GM23248 (cell line): ENCODE data around the gene FMNL3. TPM values are rescaled to one million over a fixed set of nuclear protein-coding genes. Genes with fewer than 3 reads are reported as not detected.
"Not testable (repeated sequence)": the region's sequence is repeated elsewhere in the genome, so short reads cannot be mapped to it uniquely, and the experiment has no call there.

Source experiments
- DNase-seq: peaks from one replicate; pipeline ENCODE4 v3.0.0-alpha.2; 2015
- H2AFZ ChIP-seq: fragments of 200-600 bp; sonication (generic); 2 replicates; pipeline ENCODE4 v1.6.1; 2016; ENCODE audit warnings: antibody characterized with exemption
- H3F3A ChIP-seq: fragments of 200-600 bp; sonication (generic); 2 replicates; pipeline ENCODE4 v1.6.1; 2016; ENCODE audit warnings: mild to moderate bottlenecking, antibody characterized with exemption, mixed run types; ENCODE audit not compliant: insufficient read depth
- H3K27ac ChIP-seq: fragments of 200-600 bp; sonication (generic); 2 replicates; pipeline ENCODE4 v1.5.1; 2016; ENCODE audit warnings: mild to moderate bottlenecking
- H3K27me3 ChIP-seq: fragments of 200-600 bp; sonication (generic); replicated peaks from 2 replicates; pipeline ENCODE4 v1.6.1; 2016; ENCODE audit warnings: mild to moderate bottlenecking; ENCODE audit not compliant: insufficient read depth
- H3K36me3 ChIP-seq: fragments of 200-600 bp; sonication (generic); 2 replicates; pipeline ENCODE4 v1.6.1; 2016; ENCODE audit warnings: low read depth, mild to moderate bottlenecking
- H3K4me1 ChIP-seq: fragments of 200-600 bp; sonication (generic); 2 replicates; pipeline ENCODE4 v1.6.1; 2016; ENCODE audit warnings: mild to moderate bottlenecking; ENCODE audit not compliant: insufficient read depth
- H3K4me2 ChIP-seq: fragments of 200-600 bp; sonication (generic); one replicate; pipeline ENCODE4 v1.6.1; 2016; ENCODE audit warnings: mild to moderate bottlenecking; ENCODE audit not compliant: unreplicated experiment
- H3K4me3 ChIP-seq: fragments of 200-600 bp; sonication (generic); 2 replicates; pipeline ENCODE4 v1.5.1; 2016; ENCODE audit warnings: mild to moderate bottlenecking
- H3K79me2 ChIP-seq: fragments of 200-600 bp; sonication (generic); 2 replicates; pipeline ENCODE4 v1.6.1; 2016; ENCODE audit warnings: mild to moderate bottlenecking; ENCODE audit not compliant: insufficient read depth
- H3K9ac ChIP-seq: fragments of 200-600 bp; sonication (generic); 2 replicates; pipeline ENCODE4 v1.6.1; 2016; ENCODE audit warnings: mild to moderate bottlenecking
- H3K9me2 ChIP-seq: fragments of 200-600 bp; sonication (generic); 2 replicates; pipeline ENCODE4 v1.6.1; 2016; ENCODE audit warnings: mixed run types, mild to moderate bottlenecking, moderate library complexity; ENCODE audit not compliant: insufficient read depth
- H3K9me3 ChIP-seq: fragments of 200-600 bp; sonication (generic); one replicate; pipeline ENCODE4 v1.6.1; 2017; ENCODE audit warnings: low read depth
- H4K20me1 ChIP-seq: fragments of 200-600 bp; sonication (generic); 2 replicates; pipeline ENCODE4 v1.6.0; 2016; ENCODE audit not compliant: insufficient read depth
- EZH2 ChIP-seq: fragments of 200-600 bp; sonication (generic); IDR thresholded peaks from 2 replicates; pipeline ENCODE4 v1.6.1; 2018; ENCODE audit warnings: antibody characterized with exemption, mild to moderate bottlenecking; ENCODE audit not compliant: insufficient read depth, poor library complexity, severe bottlenecking
- EZH2phosphoT487 ChIP-seq: fragments of 200-600 bp; sonication (generic); IDR thresholded peaks from 2 replicates; pipeline ENCODE4 v1.6.1; 2018; ENCODE audit warnings: antibody characterized with exemption, moderate library complexity, mild to moderate bottlenecking, low read depth; ENCODE audit not compliant: insufficient read depth
- WGBS, 2 experiments: methylation state at CpG; one replicate each; pipeline ENCODE4 v1.1.6; 2015 to 2017; ENCODE audit warnings: low lambda C conversion rate in 2 of 2, low coverage in 1 of 2; ENCODE audit errors: missing lambda C conversion rate in 2 of 2; 5-methylcytosine and 5-hydroxymethylcytosine counted together
- in situ Hi-C: fragments of 300-500 bp; cut with MboI; formaldehyde crosslinking; loops from 2 replicates; pipeline ENCODE4 v1.15.0; 2020
- polyA plus RNA-seq: library from polyadenylated mRNA; unstranded; fragments of >200 nt; fragmentation: Nextera tagmentation; extraction: Ambion mirVana; gene quantifications from 2 replicates; pipeline ENCODE4 v1.2.1, GENCODE V29; 2016
- total RNA-seq: library from RNA; depleted of rRNA; stranded (reverse); fragments of >200 nt; shearing (Covaris generic); gene quantifications from 2 replicates; pipeline ENCODE4 v1.2.3, GENCODE V29; 2014

FMNL3 gene
- total and polyA plus RNA-seq, 2 experiments from 2014 or later = 7.9 to 24.0 TPM

DNA sequence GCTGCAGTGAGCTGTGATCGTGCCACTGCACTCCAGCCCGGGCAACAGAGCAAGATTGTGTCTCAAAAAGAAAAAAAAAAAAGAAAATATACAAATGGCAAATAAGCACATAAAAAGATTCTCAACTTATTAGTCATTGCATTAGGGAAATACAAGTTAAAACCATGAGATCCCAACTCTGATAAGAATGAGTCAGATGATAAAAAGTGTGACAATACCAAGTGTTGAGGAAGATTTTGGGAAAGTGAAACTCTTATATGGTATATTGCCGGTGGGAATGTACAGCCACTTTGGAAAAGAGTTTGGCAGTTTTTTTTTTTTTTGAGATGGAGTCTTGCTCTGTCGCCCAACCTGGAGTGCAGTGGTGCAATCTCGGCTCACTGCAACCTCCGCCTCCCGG is 91.5 kb downstream of the FMNL3 start:
- in situ Hi-C loops = no loop called here
- Histone ChIP-seq H3K27ac (no peak overlapping the region), H3K9me2 (no peaks in the 10 kb centered on the region), H3K4me2 (no peak overlapping the region), H3K79me2 (no peaks in the 10 kb centered on the region), H3F3A (no peaks in the 10 kb centered on the region; the same call in 1 of the 2 replicates), H4K20me1 (no peaks in the 10 kb centered on the region), H3K9ac (no peak overlapping the region), H2AFZ (no peak overlapping the region), H3K4me1 (no peaks in the 10 kb centered on the region), H3K36me3 (no peaks in the 10 kb centered on the region), H3K9me3 (no peaks in the 10 kb centered on the region), H3K27me3 (no peaks in the 10 kb centered on the region), H3K4me3 (no peak overlapping the region)
- 92 to 93% methylated on average over 3 to 7 of the region's 7 CpGs for WGBS, 2 experiments
- peak; percentile 60 for DNase-seq
- TF ChIP-seq EZH2 (no peak), EZH2phosphoT487 (no peak)

DNA sequence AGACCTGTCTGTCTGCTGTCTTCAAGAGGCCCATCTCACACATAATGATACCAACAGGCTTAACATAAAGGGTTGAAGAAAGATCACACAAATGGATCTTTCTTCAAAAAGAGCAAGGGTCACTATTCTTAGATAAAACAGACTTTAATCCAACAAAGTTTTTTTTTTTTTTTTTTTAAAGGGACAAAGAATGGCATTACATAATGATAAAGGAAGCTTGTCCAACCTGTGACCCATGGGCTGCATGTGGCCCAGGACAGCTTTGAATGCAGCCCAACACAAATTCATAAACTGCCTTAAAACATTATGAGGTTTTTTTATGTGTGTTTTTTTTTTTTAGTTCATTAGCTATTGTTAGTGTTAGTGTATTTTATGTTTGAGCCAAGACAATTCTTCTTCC is 95.0 kb downstream of the FMNL3 start:
- H4K20me1 ChIP-seq = no peaks in the 10 kb centered on the region
- no peaks in the 10 kb centered on the region for H3K36me3 ChIP-seq
- H2AFZ ChIP-seq = no peak overlapping the region
- in situ Hi-C loops = no loop called here
- no peaks in the 10 kb centered on the region for H3K9me2 ChIP-seq
- H3K27ac ChIP-seq = no peak overlapping the region
- no peaks in the 10 kb centered on the region for H3K9me3 ChIP-seq
- no peak overlapping the region for H3K9ac ChIP-seq
- H3K79me2 ChIP-seq = no peaks in the 10 kb centered on the region
- no peaks in the 10 kb centered on the region; the same call in 1 of the 2 replicates for H3F3A ChIP-seq
- H3K4me3 ChIP-seq = no peak overlapping the region
- H3K4me1 ChIP-seq = no peaks in the 10 kb centered on the region
- H3K4me2 ChIP-seq = no peak overlapping the region
- no peaks in the 10 kb centered on the region for H3K27me3 ChIP-seq
- TF ChIP-seq EZH2 (no peak), EZH2phosphoT487 (no peak)
- DNase-seq = no peak

DNA sequence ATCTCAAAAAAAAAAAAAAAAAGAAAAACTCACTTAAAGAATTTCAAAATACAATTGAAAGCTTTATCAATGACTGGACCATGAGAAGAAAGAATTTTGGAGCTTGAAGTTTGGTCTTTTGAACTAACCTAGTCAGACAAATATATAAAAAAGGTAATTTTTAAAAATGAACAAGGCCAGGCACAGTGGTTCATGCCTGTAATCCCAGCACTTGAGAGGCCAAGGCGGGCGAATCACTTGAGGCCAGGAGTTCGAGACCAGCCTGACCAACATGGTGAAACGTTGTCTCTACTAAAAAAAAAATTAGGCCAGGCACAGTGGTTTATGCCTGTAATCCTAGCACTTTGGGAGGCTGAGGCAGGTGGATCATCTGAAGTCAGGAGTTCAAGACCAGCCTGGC is 96.4 kb downstream of the FMNL3 start:
- H2AFZ ChIP-seq, H3K4me2 ChIP-seq, H3K9me2 ChIP-seq, H3K4me3 ChIP-seq, H4K20me1 ChIP-seq, H3K9me3 ChIP-seq, H3K4me1 ChIP-seq, H3K36me3 ChIP-seq, DNase-seq, H3K27ac ChIP-seq, H3F3A ChIP-seq, H3K79me2 ChIP-seq, H3K27me3 ChIP-seq, in situ Hi-C loops, H3K9ac ChIP-seq: not testable (repeated sequence)
- 78 to 85% methylated on average over 4 of the region's 4 CpGs for WGBS, 2 experiments

DNA sequence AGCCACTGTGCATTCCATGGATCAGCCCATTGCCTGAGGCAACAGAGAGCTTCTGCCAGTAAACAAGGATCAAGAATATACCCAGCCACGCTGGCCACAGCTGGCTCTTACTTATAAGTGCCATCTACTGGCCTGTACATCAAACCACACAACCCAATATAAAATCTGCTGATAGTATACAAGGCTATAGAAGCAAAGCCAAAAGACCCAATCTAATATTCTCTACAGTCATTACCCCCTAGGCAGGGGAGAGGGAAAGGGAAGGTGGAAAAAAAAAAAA is 97.4 kb downstream of the FMNL3 start:
- no peaks in the 10 kb centered on the region for H3F3A ChIP-seq
- no peak overlapping the region for H3K4me3 ChIP-seq
- no peaks in the 10 kb centered on the region for H3K27me3 ChIP-seq
- H3K9ac ChIP-seq = no peak overlapping the region
- H4K20me1 ChIP-seq = no peaks in the 10 kb centered on the region
- no peaks in the 10 kb centered on the region for H3K9me3 ChIP-seq
- DNase-seq = peak; percentile 37
- H3K27ac ChIP-seq = no peak overlapping the region
- 21 to 50% methylated on average over 1 of the region's 1 CpG for WGBS, 2 experiments
- H3K4me1 ChIP-seq = no peaks in the 10 kb centered on the region
- H3K79me2 ChIP-seq = no peaks in the 10 kb centered on the region
- no peaks in the 10 kb centered on the region for H3K36me3 ChIP-seq
- in situ Hi-C loops = no loop called here
- TF ChIP-seq EZH2 = no peak
- no peak for TF ChIP-seq EZH2phosphoT487
- H3K9me2 ChIP-seq = no peaks in the 10 kb centered on the region
- H2AFZ ChIP-seq = no peak overlapping the region
- no peak overlapping the region for H3K4me2 ChIP-seq

DNA sequence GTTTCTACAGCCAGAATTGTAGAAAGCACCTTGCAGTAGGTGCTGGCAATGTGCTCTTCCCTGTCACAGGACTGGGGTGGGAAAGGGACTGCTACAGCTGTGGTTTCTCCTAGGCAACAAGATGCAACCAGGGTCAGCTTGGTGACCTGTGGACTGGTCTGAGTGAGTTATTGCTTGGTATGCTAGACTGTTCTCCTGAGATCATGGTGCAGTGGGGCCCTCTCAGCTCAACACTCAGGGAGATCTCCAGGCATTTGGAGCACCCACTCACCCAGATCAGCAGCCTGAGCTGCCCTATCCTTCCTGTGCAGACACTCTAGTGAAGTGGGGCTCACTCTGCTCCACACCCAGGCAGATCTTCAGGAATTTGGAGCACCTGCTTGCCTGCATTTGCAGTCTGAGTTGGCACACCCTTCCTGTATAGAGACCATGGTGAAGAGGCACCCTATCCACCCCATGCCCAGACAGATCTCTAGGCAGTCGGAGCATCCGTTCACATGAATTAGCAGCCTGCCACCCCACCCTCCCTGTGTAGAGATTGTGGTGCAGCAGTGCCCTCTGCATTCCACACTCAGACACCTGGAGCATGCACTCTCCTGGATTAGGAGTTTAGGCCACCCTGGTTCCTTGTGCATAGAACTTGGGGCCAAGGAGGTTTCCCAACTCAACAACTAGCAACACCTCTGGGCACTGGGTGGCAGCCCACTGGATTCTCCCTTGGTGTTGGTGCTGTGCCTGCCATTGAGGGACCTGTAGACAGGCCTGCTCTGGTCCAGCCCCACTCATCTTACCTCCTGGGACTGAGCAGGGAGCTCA is 97.9 kb downstream of the FMNL3 start:
- no peak overlapping the region for H3K4me3 ChIP-seq
- H3K9me3 ChIP-seq = no peaks in the 10 kb centered on the region
- DNase-seq = no peak
- no peaks in the 10 kb centered on the region for H3K4me1 ChIP-seq
- WGBS, 2 experiments = 90 to 92% methylated on average over 2 of the region's 2 CpGs
- no peaks in the 10 kb centered on the region for H4K20me1 ChIP-seq
- H3K27ac ChIP-seq = no peak overlapping the region
- no peak overlapping the region for H2AFZ ChIP-seq
- in situ Hi-C loops = no loop called here
- no peaks in the 10 kb centered on the region for H3K27me3 ChIP-seq
- H3K4me2 ChIP-seq = no peak overlapping the region
- H3K36me3 ChIP-seq = no peaks in the 10 kb centered on the region
- TF ChIP-seq EZH2 (no peak), EZH2phosphoT487 (no peak)
- H3K9ac ChIP-seq = no peak overlapping the region
- no peaks in the 10 kb centered on the region for H3F3A ChIP-seq
- no peaks in the 10 kb centered on the region for H3K79me2 ChIP-seq
- no peaks in the 10 kb centered on the region for H3K9me2 ChIP-seq

DNA sequence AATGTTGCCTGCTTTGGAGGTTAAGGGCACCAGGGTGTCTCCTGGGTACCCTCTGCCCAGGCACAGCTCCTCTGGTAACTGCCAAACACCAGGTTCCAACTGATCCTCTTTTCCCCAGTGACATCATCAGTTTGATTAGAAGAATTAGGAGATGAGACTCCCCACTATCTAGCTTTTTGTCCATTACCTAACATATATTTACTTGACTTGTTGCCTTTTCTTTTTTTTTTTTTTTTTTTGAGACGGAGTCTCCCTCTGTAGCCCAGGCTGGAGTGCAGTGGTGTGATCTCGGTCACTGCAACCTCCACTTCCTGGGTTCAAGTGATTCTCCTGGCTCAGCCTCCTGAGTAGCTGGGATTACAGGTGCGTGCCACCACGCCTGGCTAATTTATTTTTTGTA is 101.7 kb downstream of the FMNL3 start, which contains the start of gene FAM186B:
TSS of gene FAM186B (minus strand) at position 101 of the 400 bp plus-strand sequence. CDS start 162 bp downstream, outside the sequence.
- H3K36me3 ChIP-seq, H3K79me2 ChIP-seq, H3K9me2 ChIP-seq, H3K4me1 ChIP-seq, in situ Hi-C loops, H3K27ac ChIP-seq, DNase-seq, H2AFZ ChIP-seq, H3K27me3 ChIP-seq, H4K20me1 ChIP-seq, H3K4me3 ChIP-seq, H3K9ac ChIP-seq, H3K4me2 ChIP-seq, H3F3A ChIP-seq, H3K9me3 ChIP-seq: not testable (repeated sequence)
- WGBS, 2 experiments = 94 to 97% methylated on average over 4 of the region's 4 CpGs
